Astrocyte (in vitro differentiated cells and primary cell): Measurements from ENCODE around the gene ARFIP1. TPM values are rescaled to one million over a fixed set of nuclear protein-coding genes. Genes with fewer than 3 reads are reported as not detected.
"Not testable (repeated sequence)": the region's sequence is repeated elsewhere in the genome, so short reads cannot be mapped to it uniquely, and the experiment has no call there.

Source experiments
- DNase-seq: peaks from one replicate; pipeline ENCODE4 v3.0.0-alpha.2; 2010; ENCODE audit warnings: low read depth
- FAIRE-seq: peaks from 2 replicates; lab custom pipeline; 2011; peaks lifted over from hg19 to GRCh38; lab: Jason Lieb, UNC
- H2AFZ ChIP-seq: 2 replicates; pipeline ENCODE4 v1.6.0; 2012; ENCODE audit warnings: low read depth, low read length, inconsistent platforms
- H3K27ac ChIP-seq: 2 replicates; pipeline ENCODE4 v1.5.1; 2011; ENCODE audit warnings: low read depth, low read length, inconsistent platforms
- H3K27me3 ChIP-seq: 2 replicates; pipeline ENCODE4 v1.6.0; 2011; ENCODE audit warnings: low read length, inconsistent platforms; ENCODE audit not compliant: insufficient read depth
- H3K36me3 ChIP-seq: 2 replicates; pipeline ENCODE4 v1.5.1; 2011; ENCODE audit warnings: low read length, inconsistent platforms; ENCODE audit not compliant: insufficient read depth
- H3K4me1 ChIP-seq: 2 replicates; pipeline ENCODE4 v1.5.1; 2011; ENCODE audit warnings: low read length, inconsistent platforms; ENCODE audit not compliant: insufficient read depth
- H3K4me2 ChIP-seq: 2 replicates; pipeline ENCODE4 v1.6.0; 2012; ENCODE audit warnings: low read length, inconsistent platforms
- H3K4me3 ChIP-seq: 2 replicates; pipeline ENCODE4 v1.5.1; 2011; ENCODE audit warnings: low read depth, mild to moderate bottlenecking, low read length, inconsistent platforms; ENCODE audit not compliant: insufficient read depth
- H3K79me2 ChIP-seq: 2 replicates; pipeline ENCODE4 v1.6.0; 2012; ENCODE audit warnings: mild to moderate bottlenecking, low read length, inconsistent platforms; ENCODE audit not compliant: insufficient read depth
- H3K9ac ChIP-seq: 2 replicates; pipeline ENCODE4 v1.6.0; 2012; ENCODE audit warnings: mild to moderate bottlenecking, low read length, inconsistent platforms
- H3K9me3 ChIP-seq: 2 replicates; pipeline ENCODE4 v1.5.1; 2012; ENCODE audit warnings: low read depth, mild to moderate bottlenecking, low read length, inconsistent platforms; ENCODE audit not compliant: insufficient read depth
- H4K20me1 ChIP-seq: 2 replicates; pipeline ENCODE4 v1.6.0; 2012; ENCODE audit warnings: low read length, inconsistent platforms; ENCODE audit not compliant: insufficient read depth
- H3K27ac Mint-ChIP-seq: one replicate; pipeline ENCODE4 v1.8.0; 2021; ENCODE audit warnings: mild to moderate bottlenecking, mixed read lengths; ENCODE audit not compliant: unreplicated experiment
- H3K27me3 Mint-ChIP-seq: one replicate; pipeline ENCODE4 v1.8.0; 2021; ENCODE audit warnings: low read depth, mixed read lengths; ENCODE audit not compliant: unreplicated experiment
- H3K36me3 Mint-ChIP-seq: one replicate; pipeline ENCODE4 v1.8.0; 2021; ENCODE audit warnings: low read depth, mixed read lengths; ENCODE audit not compliant: unreplicated experiment
- H3K4me1 Mint-ChIP-seq: one replicate; pipeline ENCODE4 v1.8.0; 2021; ENCODE audit warnings: low read depth, mixed read lengths; ENCODE audit not compliant: unreplicated experiment
- H3K4me3 Mint-ChIP-seq: one replicate; pipeline ENCODE4 v1.8.0; 2021; ENCODE audit warnings: mild to moderate bottlenecking, moderate library complexity, mixed read lengths; ENCODE audit not compliant: unreplicated experiment
- H3K9me3 Mint-ChIP-seq: one replicate; pipeline ENCODE4 v1.8.0; 2021; ENCODE audit warnings: mild to moderate bottlenecking, mixed read lengths; ENCODE audit not compliant: unreplicated experiment
- CTCF ChIP-seq: IDR thresholded peaks from 2 replicates; pipeline ENCODE4 v1.5.1; 2011; ENCODE audit warnings: low read depth, mild to moderate bottlenecking, inconsistent platforms, low read length, moderate library complexity; ENCODE audit not compliant: insufficient read depth
- EZH2 ChIP-seq: IDR thresholded peaks from 2 replicates; pipeline ENCODE4 v1.6.1; 2012; ENCODE audit warnings: mild to moderate bottlenecking, low read length, inconsistent platforms; ENCODE audit not compliant: insufficient read depth
- total RNA-seq: library from RNA; stranded (reverse); gene quantifications from 2 replicates; pipeline ENCODE4 v1.2.1, GENCODE V29; 2021

Gene ARFIP1
- total RNA-seq, 1 donor from 2014 or later, result 30.7 TPM

DNA sequence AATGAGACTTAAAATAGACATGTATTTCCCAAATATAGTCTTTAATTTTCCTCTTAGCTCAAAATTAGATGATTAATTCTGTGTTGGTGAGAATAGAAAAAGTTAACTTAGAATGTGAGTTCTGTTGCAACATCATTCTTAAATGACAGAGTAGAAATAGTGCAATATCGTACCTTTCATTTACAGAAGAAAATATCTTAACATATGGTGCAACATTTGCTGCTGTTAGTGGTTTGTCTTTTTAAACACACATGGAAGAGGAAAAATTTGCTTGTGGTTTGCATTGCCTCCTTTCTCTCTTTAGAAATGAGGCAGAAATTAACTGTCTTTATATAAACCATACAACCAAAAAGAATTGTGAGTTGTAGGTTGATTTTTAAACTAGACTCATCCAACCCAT lies 117.1 kb downstream of the ARFIP1 start:
- TF ChIP-seq EZH2 (no peak), CTCF (no peak)
- Histone ChIP-seq H3K4me1 (peaks cover 8% of the 10 kb centered on the region), H3K9me3 (no peaks in the 10 kb centered on the region), H3K27me3 (no peaks in the 10 kb centered on the region), H3K4me2 (no peak overlapping the region), H3K27ac (no peak overlapping the region), H3K9ac (no peak overlapping the region), H2AFZ (no peak overlapping the region), H3K4me3 (no peak overlapping the region), H3K79me2 (no peaks in the 10 kb centered on the region), H4K20me1 (peaks cover 7% of the 10 kb centered on the region), H3K36me3 (no peaks in the 10 kb centered on the region)
- Mint-ChIP-seq H3K27me3 (no peaks in the 10 kb centered on the region), H3K36me3 (peaks cover 7% of the 10 kb centered on the region), H3K9me3 (no peaks in the 10 kb centered on the region), H3K27ac (no peak overlapping the region), H3K4me3 (no peak overlapping the region), H3K4me1 (peaks cover 5% of the 10 kb centered on the region)
- no peak for FAIRE-seq
- DNase-seq, result peak; percentile 15

GRCh38 chr4:152898133-152898532 lies 118.4 kb downstream of the ARFIP1 start:
- H3K9me3 ChIP-seq, H3K27ac Mint-ChIP-seq, H3K9me3 Mint-ChIP-seq, H4K20me1 ChIP-seq, H3K4me3 Mint-ChIP-seq, H3K4me1 ChIP-seq, H3K4me1 Mint-ChIP-seq, H3K27ac ChIP-seq, DNase-seq, H3K4me3 ChIP-seq, H3K9ac ChIP-seq, H3K27me3 Mint-ChIP-seq, H3K4me2 ChIP-seq, H3K36me3 ChIP-seq, H3K27me3 ChIP-seq, H2AFZ ChIP-seq, FAIRE-seq, H3K36me3 Mint-ChIP-seq, H3K79me2 ChIP-seq: not testable (repeated sequence)

DNA sequence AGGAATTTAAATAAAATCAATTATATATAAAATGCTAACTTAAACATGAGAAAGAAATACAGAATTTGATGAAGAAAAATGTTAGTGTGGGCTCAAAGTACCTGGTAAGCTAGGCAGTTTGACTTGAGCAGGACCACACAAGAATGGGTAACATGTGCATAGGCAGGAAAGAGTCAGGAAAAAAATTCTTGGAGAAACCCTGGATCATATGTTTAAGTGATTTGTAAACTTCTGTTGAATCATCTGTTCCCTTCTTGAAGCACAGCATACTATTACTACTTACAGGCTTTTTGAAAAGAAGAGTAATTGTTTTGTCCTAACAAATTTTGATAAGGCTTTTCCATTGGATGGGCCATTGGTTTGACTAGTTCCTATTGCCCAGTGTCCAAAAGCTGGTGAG lies 118.9 kb downstream of the ARFIP1 start:
- no peak overlapping the region for H3K4me3 Mint-ChIP-seq
- Histone ChIP-seq H3K27me3 (no peaks in the 10 kb centered on the region), H2AFZ (no peak overlapping the region), H3K9me3 (no peaks in the 10 kb centered on the region), H3K27ac (no peak overlapping the region), H3K79me2 (no peaks in the 10 kb centered on the region), H4K20me1 (peaks cover 7% of the 10 kb centered on the region), H3K9ac (no peak overlapping the region), H3K36me3 (no peaks in the 10 kb centered on the region), H3K4me3 (no peak overlapping the region), H3K4me1 (peaks cover 8% of the 10 kb centered on the region), H3K4me2 (no peak overlapping the region)
- peaks cover 7% of the 10 kb centered on the region for H3K4me1 Mint-ChIP-seq
- no peak for DNase-seq
- FAIRE-seq, result no peak
- no peak for TF ChIP-seq CTCF
- no peak for TF ChIP-seq EZH2
- no peaks in the 10 kb centered on the region for H3K9me3 Mint-ChIP-seq
- H3K27ac Mint-ChIP-seq, result no peak overlapping the region
- no peaks in the 10 kb centered on the region for H3K27me3 Mint-ChIP-seq
- peaks cover 3% of the 10 kb centered on the region for H3K36me3 Mint-ChIP-seq
